Liver (tissue), 3 donors: ENCODE data around the gene MTA3.

Experiments
- CTCF ChIP-seq: fragments of 150-350 bp; IDR thresholded peaks from 2 replicates; pipeline ENCODE4 v1.5.1; 2017; ENCODE audit warnings: improper control_type of control experiment, low read depth, low read length; ENCODE audit not compliant: missing input control
- RAD21 ChIP-seq, 2 donors: IDR thresholded peaks; 2 replicates each; pipeline ENCODE4 v1.6.1; 2016; ENCODE audit warnings: antibody characterized with exemption in 2 of 2, mild to moderate bottlenecking in 2 of 2
- donor health status: healthy.
- donor health status: healthy.

GRCh38 chr2:42714686-42715085, 146.3 kb downstream of the MTA3 start:
- no peak for TF ChIP-seq CTCF
- TF ChIP-seq RAD21 (IDR thresholded peaks at IDR 0.05) = no peak
